PFSK-1 (cell line): Measurements from ENCODE around the gene FZD7.

Source experiments
- FOXP2 ChIP-seq: optimal IDR thresholded peaks from 2 replicates; pipeline ENCODE3; 2011; ENCODE audit warnings: borderline replicate concordance, control low read depth, inconsistent platforms; ENCODE audit not compliant: insufficient read depth; ENCODE audit errors: extremely low read length, extremely low read depth
- POLR2AphosphoS5 ChIP-seq: IDR thresholded peaks from 2 replicates; pipeline ENCODE4 v1.6.1; 2012; ENCODE audit warnings: low read depth, mild to moderate bottlenecking, control low read depth, low read length, moderate library complexity
- SIN3A ChIP-seq: IDR thresholded peaks from 2 replicates; pipeline ENCODE4 v1.6.1; 2012; ENCODE audit warnings: mild to moderate bottlenecking, low read length, moderate library complexity, borderline replicate concordance; ENCODE audit not compliant: insufficient read depth
- TAF1 ChIP-seq: IDR thresholded peaks from 2 replicates; pipeline ENCODE4 v1.6.1; 2012; ENCODE audit warnings: low read length, control low read depth, borderline replicate concordance; ENCODE audit not compliant: insufficient read depth
- TF ChIP-seq, protein P1 (sequence below), 2 experiments: IDR thresholded peaks; 2 replicates each; pipeline versions ENCODE4 v1.6.1 to v1.8.0; 2011 to 2012; ENCODE audit warnings: low read depth in 2 of 2, low read length in 2 of 2, control low read depth in 1 of 2, inconsistent platforms in 1 of 2, mild to moderate bottlenecking in 1 of 2, moderate library complexity in 1 of 2; ENCODE audit not compliant: insufficient read depth in 1 of 2

FZD7 gene

DNA sequence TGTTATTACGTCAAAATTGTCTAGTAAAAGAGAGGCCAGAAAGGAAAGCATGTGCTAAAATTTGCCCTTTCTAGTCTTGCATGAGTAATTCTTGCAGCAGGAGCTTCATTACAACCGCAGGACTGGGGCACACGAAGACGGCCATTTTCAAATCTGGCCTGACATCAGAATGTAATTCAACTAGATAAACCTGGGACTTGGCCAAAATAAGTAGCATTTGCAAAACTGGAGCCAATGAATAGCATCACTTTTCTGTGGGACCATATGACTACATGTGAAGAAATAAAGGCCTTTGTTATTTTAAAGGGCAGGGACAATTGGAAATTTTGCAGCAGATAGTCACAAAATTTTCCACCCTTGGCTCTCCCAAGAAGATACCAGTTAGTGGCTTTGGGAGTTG lies 3.0 kb upstream of the FZD7 start:
- no peak for TF ChIP-seq FOXP2
- TF ChIP-seq POLR2AphosphoS5, result no peak
- TF ChIP-seq SIN3A, result no peak
- TF ChIP-seq, protein P1, sequence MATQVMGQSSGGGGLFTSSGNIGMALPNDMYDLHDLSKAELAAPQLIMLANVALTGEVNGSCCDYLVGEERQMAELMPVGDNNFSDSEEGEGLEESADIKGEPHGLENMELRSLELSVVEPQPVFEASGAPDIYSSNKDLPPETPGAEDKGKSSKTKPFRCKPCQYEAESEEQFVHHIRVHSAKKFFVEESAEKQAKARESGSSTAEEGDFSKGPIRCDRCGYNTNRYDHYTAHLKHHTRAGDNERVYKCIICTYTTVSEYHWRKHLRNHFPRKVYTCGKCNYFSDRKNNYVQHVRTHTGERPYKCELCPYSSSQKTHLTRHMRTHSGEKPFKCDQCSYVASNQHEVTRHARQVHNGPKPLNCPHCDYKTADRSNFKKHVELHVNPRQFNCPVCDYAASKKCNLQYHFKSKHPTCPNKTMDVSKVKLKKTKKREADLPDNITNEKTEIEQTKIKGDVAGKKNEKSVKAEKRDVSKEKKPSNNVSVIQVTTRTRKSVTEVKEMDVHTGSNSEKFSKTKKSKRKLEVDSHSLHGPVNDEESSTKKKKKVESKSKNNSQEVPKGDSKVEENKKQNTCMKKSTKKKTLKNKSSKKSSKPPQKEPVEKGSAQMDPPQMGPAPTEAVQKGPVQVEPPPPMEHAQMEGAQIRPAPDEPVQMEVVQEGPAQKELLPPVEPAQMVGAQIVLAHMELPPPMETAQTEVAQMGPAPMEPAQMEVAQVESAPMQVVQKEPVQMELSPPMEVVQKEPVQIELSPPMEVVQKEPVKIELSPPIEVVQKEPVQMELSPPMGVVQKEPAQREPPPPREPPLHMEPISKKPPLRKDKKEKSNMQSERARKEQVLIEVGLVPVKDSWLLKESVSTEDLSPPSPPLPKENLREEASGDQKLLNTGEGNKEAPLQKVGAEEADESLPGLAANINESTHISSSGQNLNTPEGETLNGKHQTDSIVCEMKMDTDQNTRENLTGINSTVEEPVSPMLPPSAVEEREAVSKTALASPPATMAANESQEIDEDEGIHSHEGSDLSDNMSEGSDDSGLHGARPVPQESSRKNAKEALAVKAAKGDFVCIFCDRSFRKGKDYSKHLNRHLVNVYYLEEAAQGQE (IDR thresholded peaks at IDR 0.05; ENCODE audit: insufficient read depth in 1 of 2, low read depth in 2 of 2, low read length in 2 of 2), result no peak

DNA sequence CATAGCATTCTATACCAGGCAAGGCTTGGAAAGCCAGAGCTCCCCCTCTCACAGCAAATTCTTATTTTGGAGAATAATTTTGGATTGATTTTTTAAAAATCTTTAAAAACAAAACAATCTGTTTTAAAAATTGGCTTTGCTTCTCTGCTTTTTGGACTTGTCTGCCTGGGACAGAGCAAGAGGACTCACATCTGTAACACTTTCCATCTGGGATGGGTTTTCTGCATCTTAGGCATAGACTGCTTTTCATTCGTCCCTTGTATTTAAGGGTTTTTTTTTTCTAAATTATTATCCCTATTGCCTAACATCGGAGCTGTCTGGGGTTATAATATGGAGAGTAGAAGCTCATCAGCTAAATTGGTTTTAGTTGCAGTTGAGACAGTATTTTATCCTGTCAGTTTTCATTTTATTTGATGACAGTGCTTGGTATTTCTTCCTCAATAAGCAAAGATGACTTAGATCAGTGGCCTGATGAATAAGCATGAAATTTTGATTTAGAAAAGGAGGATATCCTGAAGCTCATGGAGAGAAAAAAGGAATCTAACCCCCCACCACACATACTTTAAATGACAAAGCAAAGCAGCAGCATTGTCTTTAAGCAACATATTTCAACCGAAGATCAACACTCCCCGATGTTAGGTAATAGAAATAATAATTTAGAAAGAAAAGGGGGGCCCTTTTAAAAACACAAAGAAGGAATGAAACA lies 2.3 kb upstream of the FZD7 start:
- TF ChIP-seq SIN3A (no peak), TAF1 (no peak), FOXP2 (no peak), POLR2AphosphoS5 (no peak)
- TF ChIP-seq, protein P1 (IDR thresholded peaks at IDR 0.05; ENCODE audit: insufficient read depth in 1 of 2, low read depth in 2 of 2, low read length in 2 of 2), result no peak

DNA sequence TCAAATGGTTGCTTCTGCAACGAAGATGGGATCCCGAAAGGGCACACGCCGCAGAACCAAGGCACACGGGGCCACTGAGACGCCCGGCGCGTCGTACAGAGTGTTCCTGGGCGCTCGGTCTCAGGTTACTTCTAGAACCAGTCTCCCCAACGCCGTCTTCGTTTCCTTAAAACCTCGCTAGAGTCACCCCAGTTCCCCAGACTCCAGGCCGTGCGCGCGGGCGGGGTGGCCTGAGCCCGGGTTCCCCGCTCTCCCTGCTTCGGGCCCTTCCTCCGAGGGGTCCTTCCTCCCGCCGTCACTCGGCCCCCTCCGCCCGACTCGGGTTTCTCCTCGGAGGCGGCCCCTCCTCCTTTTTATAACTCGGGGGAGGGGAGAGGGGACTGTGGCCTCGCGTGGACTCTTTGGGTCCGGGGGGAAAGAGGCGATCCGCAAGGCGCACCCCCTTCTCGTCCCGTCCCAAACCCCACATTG lies 774 bp upstream of the FZD7 start:
- TF ChIP-seq, protein P1 (IDR thresholded peaks at IDR 0.05; ENCODE audit: insufficient read depth in 1 of 2, low read depth in 2 of 2, low read length in 2 of 2), result no peak
- TF ChIP-seq POLR2AphosphoS5 (no peak; the same call in 1 of the 2 replicates), FOXP2 (no peak), TAF1 (no peak), SIN3A (no peak)

DNA sequence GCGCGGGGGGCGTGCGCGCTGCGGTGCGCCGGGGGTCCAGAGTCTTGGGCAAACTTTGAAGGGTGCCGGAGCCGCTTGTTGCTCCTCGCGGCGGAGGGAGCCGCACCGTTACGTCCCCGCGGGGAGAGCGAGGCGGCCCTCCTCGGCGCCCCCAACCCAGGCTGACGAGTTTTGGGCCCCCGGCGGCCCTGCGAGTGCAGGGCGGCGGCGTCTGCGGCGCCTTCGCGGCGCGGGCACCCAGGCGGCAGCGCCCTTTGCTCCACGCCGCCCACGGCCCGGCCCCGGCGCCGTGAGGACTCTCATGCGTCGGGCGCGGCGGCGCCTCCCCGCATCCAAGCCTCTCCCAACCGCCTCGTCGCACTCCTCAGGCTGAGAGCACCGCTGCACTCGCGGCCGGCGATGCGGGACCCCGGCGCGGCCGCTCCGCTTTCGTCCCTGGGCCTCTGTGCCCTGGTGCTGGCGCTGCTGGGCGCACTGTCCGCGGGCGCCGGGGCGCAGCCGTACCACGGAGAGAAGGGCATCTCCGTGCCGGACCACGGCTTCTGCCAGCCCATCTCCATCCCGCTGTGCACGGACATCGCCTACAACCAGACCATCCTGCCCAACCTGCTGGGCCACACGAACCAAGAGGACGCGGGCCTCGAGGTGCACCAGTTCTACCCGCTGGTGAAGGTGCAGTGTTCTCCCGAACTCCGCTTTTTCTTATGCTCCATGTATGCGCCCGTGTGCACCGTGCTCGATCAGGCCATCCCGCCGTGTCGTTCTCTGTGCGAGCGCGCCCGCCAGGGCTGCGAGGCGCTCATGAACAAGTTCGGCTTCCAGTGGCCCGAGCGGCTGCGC lies 814 bp downstream of the FZD7 start:
- TF ChIP-seq TAF1 (no peak), FOXP2 (peak; percentile 28)

DNA sequence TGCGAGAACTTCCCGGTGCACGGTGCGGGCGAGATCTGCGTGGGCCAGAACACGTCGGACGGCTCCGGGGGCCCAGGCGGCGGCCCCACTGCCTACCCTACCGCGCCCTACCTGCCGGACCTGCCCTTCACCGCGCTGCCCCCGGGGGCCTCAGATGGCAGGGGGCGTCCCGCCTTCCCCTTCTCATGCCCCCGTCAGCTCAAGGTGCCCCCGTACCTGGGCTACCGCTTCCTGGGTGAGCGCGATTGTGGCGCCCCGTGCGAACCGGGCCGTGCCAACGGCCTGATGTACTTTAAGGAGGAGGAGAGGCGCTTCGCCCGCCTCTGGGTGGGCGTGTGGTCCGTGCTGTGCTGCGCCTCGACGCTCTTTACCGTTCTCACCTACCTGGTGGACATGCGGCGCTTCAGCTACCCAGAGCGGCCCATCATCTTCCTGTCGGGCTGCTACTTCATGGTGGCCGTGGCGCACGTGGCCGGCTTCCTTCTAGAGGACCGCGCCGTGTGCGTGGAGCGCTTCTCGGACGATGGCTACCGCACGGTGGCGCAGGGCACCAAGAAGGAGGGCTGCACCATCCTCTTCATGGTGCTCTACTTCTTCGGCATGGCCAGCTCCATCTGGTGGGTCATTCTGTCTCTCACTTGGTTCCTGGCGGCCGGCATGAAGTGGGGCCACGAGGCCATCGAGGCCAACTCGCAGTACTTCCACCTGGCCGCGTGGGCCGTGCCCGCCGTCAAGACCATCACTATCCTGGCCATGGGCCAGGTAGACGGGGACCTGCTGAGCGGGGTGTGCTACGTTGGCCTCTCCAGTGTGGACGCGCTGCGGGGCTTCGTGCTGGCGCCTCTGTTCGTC lies 1.7 kb downstream of the FZD7 start:
- no peak for TF ChIP-seq POLR2AphosphoS5
- TF ChIP-seq FOXP2, result no peak
- TF ChIP-seq SIN3A, result no peak
- TF ChIP-seq, protein P1 (IDR thresholded peaks at IDR 0.05; ENCODE audit: insufficient read depth in 1 of 2, low read depth in 2 of 2, low read length in 2 of 2), result no peak
- no peak for TF ChIP-seq TAF1
